Measurements from ENCODE around the gene SEMA4G. TPM values are rescaled to one million over a fixed set of nuclear protein-coding genes. Genes with fewer than 3 reads are reported as not detected.

The SEMA4G gene
- total RNA-seq, 4 donors from 2014 or later: 15.3 to 31.9 (median 23.6) TPM

DNA sequence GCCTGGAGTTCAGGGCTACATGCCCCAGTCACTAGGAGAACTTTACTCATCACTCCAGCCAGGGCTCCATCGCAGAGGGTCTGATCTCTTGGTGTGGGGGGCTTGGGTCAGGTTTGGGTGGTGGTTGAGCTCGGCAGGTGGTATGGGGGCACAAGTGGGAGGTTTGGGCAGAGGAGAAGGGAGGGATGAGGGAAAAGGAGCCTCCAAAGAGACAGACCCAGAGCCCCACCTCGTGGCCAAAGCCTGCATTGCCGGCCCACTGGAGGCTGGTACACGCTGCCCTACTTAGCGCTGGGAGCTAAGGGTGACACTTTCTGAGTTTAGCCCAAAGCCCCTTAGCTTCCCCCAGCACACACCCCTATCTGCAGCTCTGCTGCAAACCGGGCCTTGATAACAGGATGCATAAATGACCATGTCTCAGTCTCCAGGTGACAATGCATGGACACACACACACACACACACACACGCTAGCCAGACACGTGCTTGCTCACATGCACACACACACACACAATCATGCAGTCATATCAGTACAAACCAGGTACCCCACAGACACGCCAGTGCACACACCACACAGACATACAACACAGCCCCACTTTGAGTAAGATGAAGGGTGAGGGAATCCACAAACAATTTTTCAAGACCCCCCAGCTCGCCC lies 45.1 kb downstream of the SEMA4G start:
- peak; percentile 82 to 97 for DNase-seq (ENCODE audit: low spot score in 2 of 2)
- TF ChIP-seq, protein P1, sequence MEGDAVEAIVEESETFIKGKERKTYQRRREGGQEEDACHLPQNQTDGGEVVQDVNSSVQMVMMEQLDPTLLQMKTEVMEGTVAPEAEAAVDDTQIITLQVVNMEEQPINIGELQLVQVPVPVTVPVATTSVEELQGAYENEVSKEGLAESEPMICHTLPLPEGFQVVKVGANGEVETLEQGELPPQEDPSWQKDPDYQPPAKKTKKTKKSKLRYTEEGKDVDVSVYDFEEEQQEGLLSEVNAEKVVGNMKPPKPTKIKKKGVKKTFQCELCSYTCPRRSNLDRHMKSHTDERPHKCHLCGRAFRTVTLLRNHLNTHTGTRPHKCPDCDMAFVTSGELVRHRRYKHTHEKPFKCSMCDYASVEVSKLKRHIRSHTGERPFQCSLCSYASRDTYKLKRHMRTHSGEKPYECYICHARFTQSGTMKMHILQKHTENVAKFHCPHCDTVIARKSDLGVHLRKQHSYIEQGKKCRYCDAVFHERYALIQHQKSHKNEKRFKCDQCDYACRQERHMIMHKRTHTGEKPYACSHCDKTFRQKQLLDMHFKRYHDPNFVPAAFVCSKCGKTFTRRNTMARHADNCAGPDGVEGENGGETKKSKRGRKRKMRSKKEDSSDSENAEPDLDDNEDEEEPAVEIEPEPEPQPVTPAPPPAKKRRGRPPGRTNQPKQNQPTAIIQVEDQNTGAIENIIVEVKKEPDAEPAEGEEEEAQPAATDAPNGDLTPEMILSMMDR (IDR thresholded peaks at IDR 0.05): peak in 1 of 3 donors; percentile 74
- no peak for TF ChIP-seq POLR2A (IDR thresholded peaks at IDR 0.05)
- no peak overlapping the region for H3K4me3 ChIP-seq (ENCODE audit: low read depth, poor library complexity, severe bottlenecking)
- WGBS, 2 donors: 20 to 25% methylated on average over 11 of the region's 11 CpGs
- intact Hi-C loops (cut with DNase I; ENCODE audit: low total_unique reads): no loop called here

DNA sequence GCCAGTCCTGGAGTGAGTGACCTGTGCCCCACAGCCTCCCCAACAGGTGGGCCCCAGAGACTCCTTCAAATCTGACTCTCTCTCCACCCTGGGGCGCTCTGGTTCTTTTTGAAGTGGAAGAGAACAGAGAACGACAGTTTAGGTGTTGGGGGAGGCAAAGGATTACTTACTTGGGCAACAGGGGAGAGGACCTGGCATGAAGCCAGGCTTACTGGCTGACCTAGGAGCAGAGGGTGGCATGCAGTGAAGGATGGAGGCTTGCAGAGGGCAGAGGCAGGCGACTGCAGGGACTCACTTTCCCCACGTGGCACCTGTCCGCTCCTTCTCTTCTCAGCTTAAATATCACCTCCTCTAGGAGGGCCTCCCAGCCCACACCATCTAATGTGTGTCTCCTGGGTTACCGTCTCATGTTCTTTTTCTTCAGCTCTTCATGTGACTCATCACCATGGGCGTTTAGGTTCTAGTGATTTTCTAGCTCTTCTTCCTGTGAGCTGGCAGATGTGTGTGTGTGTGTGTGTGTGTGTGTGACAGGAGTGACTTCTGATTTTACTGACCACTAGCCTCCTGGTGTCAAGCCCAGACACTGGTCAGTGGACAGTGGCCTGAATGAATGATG lies 45.8 kb downstream of the SEMA4G start:
- TF ChIP-seq POLR2A (IDR thresholded peaks at IDR 0.05): no peak
- TF ChIP-seq, protein P1 (IDR thresholded peaks at IDR 0.05): no peak
- H3K4me3 ChIP-seq (ENCODE audit: low read depth, poor library complexity, severe bottlenecking): no peak overlapping the region
- WGBS, 2 donors: 35 to 38% methylated on average over 7 of the region's 7 CpGs
- no peak for DNase-seq (ENCODE audit: low spot score in 2 of 2)
- intact Hi-C loops (cut with DNase I; ENCODE audit: low total_unique reads): no loop called here

DNA sequence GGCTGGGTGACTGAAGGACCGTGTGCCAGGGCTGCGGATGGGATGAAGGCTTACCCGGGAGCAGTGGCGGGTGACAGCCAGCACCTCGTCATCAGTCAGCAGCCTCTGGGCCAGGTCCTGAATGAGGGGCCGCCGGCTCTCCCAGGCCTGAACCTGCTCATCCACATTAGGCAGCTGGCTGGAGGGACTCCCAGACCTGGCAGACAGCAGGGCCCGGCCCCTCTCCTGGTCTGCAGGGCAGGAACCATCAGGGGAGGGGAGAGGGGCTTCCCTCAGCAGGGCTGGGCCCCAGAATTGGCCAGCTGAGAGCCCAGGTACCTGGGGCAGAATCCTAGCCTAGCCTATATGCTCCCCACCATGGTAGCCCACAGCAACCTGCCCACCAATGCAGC lies 46.3 kb downstream of the SEMA4G start:
- intact Hi-C loops (cut with DNase I; ENCODE audit: low total_unique reads): no loop called here
- H3K4me3 ChIP-seq (ENCODE audit: low read depth, poor library complexity, severe bottlenecking): no peak overlapping the region
- 84% methylated on average over 7 to 8 of the region's 8 CpGs for WGBS, 2 donors
- TF ChIP-seq, protein P1 (IDR thresholded peaks at IDR 0.05): no peak
- DNase-seq (ENCODE audit: low spot score in 2 of 2): no peak

DNA sequence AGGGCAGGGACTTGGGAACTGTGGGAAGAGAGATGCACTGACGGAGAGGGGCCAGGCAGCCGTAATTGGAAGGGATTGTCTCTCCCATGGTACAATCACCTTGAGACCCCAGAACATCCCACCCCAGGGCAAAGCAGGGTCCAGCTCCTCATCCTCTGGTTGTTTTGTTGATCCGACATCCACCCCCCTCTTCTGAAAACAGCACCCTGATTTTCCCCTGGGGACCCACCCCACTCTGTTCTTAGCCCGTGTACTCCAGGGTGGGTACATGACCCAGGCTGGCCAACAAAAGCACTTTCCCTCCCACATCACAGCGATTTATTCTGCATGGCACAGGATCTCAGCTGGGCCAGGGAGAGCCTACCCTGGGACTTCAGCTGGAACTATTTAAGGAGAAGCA lies 47.5 kb downstream of the SEMA4G start:
- DNase-seq (ENCODE audit: low spot score in 2 of 2): no peak
- WGBS, 2 donors: 61 to 63% methylated on average over 5 of the region's 5 CpGs
- no peak for TF ChIP-seq POLR2A (IDR thresholded peaks at IDR 0.05)
- TF ChIP-seq, protein P1 (IDR thresholded peaks at IDR 0.05): no peak
- intact Hi-C loops (cut with DNase I; ENCODE audit: low total_unique reads): no loop called here
- no peak overlapping the region for H3K4me3 ChIP-seq (ENCODE audit: low read depth, poor library complexity, severe bottlenecking)

DNA sequence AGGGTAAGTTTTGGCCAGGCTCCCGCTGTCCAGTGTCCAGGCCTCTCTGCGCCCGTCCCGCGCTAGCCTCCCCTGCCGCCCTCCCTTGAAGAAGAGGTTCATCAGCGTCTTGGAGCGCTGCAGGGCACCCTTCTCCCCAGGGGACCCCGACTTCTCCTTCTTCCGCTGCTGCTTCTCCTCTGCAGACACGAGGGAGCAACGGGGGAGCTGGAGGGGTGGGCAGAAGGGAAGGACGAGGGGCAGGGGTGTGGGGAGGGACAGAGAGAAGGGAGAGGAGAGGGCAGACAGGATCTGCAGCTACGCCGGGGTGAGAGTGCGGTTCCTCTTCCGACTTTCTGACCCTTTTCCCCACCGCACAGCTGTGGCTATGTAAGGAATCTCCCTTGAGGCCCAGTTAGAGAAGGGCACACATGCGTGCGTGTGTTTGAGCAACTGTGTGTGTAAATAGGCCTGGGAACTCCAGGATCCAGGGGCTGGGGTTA lies 48.9 kb downstream of the SEMA4G start:
- 58 to 66% methylated on average over 20 of the region's 20 CpGs for WGBS, 2 donors
- no peak overlapping the region for H3K4me3 ChIP-seq (ENCODE audit: low read depth, poor library complexity, severe bottlenecking)
- intact Hi-C loops (cut with DNase I; ENCODE audit: low total_unique reads): no loop called here
- TF ChIP-seq POLR2A (IDR thresholded peaks at IDR 0.05): no peak
- TF ChIP-seq, protein P1 (IDR thresholded peaks at IDR 0.05): no peak
- DNase-seq (ENCODE audit: low spot score in 2 of 2): no peak

Measured in lower leg skin (tissue), 4 donors.